Calu3 (cell line): Measurements from ENCODE around the gene RSPH9. TPM values are rescaled to one million over a fixed set of nuclear protein-coding genes. Genes with fewer than 3 reads are reported as not detected.
A peak's percentile ranks its signal among the peaks of the same experiment; 100 is the strongest.

Experiments
- BruUV-seq: library from RNA; stranded (reverse); fragments of 400-500 nt; replicated peaks from 2 replicates; lab custom pipeline; 2021; lab: Mats Ljungman, UMichigan
- CTCF ChIA-PET: fragments of 300-600 bp; sonication (Branson Sonifier 250); formaldehyde crosslinking; loops from one replicate; lab custom pipeline; 2022; ENCODE audit warnings: antibody characterized with exemption; lab: Charles Lee
- DNase-seq: peaks from one replicate; pipeline ENCODE4 v3.0.0; 2022
- H3K27ac Mint-ChIP-seq: one replicate; pipeline ENCODE4 v1.8.0; 2022; ENCODE audit warnings: mixed read lengths; ENCODE audit not compliant: unreplicated experiment
- H3K27me3 Mint-ChIP-seq: one replicate; pipeline ENCODE4 v1.8.0; 2022; ENCODE audit warnings: mixed read lengths; ENCODE audit not compliant: unreplicated experiment
- H3K36me3 Mint-ChIP-seq: one replicate; pipeline ENCODE4 v1.8.0; 2022; ENCODE audit warnings: mild to moderate bottlenecking, moderate library complexity, mixed read lengths; ENCODE audit not compliant: insufficient read depth, unreplicated experiment
- H3K4me1 Mint-ChIP-seq: one replicate; pipeline ENCODE4 v1.8.0; 2022; ENCODE audit warnings: mild to moderate bottlenecking, low read depth, mixed read lengths; ENCODE audit not compliant: unreplicated experiment
- H3K4me3 Mint-ChIP-seq: one replicate; pipeline ENCODE4 v1.8.0; 2022; ENCODE audit warnings: mild to moderate bottlenecking, low read depth, moderate library complexity, mixed read lengths; ENCODE audit not compliant: unreplicated experiment
- H3K9me3 Mint-ChIP-seq: one replicate; pipeline ENCODE4 v1.8.0; 2022; ENCODE audit warnings: low read depth, mixed read lengths; ENCODE audit not compliant: unreplicated experiment
- intact Hi-C: fragments of 100-400 bp; cut with micrococcal nuclease; formaldehyde crosslinking; loops from one replicate; pipeline ENCODE4 v1.10.0; 2022; ENCODE audit not compliant: unreplicated experiment
- total RNA-seq: library from RNA; stranded (reverse); gene quantifications from 2 replicates; pipeline ENCODE4 v1.2.3, GENCODE V29; 2022
- TF ChIP-seq, protein P1 (sequence below): fragments of 200-600 bp; IDR thresholded peaks from one replicate; pipeline ENCODE4 v1.8.0; 2022; ENCODE audit warnings: antibody characterized with exemption; ENCODE audit not compliant: unreplicated experiment

The RSPH9 gene
- total RNA-seq, 1 experiment from 2014 or later: 0.19 TPM

GRCh38 chr6:43625393-43625992 lies 19.3 kb upstream of the RSPH9 start:
- Mint-ChIP-seq H3K27me3 (peaks cover 7% of the 10 kb centered on the region), H3K4me3 (peak overlapping the region; percentile 100), H3K9me3 (no peaks in the 10 kb centered on the region), H3K27ac (peak overlapping the region; percentile 100), H3K36me3 (peaks cover 97% of the 10 kb centered on the region), H3K4me1 (peaks cover 40% of the 10 kb centered on the region)
- intact Hi-C loops: no loop called here
- CTCF ChIA-PET: no interaction called here
- TF ChIP-seq, protein P1, sequence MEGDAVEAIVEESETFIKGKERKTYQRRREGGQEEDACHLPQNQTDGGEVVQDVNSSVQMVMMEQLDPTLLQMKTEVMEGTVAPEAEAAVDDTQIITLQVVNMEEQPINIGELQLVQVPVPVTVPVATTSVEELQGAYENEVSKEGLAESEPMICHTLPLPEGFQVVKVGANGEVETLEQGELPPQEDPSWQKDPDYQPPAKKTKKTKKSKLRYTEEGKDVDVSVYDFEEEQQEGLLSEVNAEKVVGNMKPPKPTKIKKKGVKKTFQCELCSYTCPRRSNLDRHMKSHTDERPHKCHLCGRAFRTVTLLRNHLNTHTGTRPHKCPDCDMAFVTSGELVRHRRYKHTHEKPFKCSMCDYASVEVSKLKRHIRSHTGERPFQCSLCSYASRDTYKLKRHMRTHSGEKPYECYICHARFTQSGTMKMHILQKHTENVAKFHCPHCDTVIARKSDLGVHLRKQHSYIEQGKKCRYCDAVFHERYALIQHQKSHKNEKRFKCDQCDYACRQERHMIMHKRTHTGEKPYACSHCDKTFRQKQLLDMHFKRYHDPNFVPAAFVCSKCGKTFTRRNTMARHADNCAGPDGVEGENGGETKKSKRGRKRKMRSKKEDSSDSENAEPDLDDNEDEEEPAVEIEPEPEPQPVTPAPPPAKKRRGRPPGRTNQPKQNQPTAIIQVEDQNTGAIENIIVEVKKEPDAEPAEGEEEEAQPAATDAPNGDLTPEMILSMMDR: no peak
- no peak for DNase-seq
- no TSS peak for BruUV-seq

DNA sequence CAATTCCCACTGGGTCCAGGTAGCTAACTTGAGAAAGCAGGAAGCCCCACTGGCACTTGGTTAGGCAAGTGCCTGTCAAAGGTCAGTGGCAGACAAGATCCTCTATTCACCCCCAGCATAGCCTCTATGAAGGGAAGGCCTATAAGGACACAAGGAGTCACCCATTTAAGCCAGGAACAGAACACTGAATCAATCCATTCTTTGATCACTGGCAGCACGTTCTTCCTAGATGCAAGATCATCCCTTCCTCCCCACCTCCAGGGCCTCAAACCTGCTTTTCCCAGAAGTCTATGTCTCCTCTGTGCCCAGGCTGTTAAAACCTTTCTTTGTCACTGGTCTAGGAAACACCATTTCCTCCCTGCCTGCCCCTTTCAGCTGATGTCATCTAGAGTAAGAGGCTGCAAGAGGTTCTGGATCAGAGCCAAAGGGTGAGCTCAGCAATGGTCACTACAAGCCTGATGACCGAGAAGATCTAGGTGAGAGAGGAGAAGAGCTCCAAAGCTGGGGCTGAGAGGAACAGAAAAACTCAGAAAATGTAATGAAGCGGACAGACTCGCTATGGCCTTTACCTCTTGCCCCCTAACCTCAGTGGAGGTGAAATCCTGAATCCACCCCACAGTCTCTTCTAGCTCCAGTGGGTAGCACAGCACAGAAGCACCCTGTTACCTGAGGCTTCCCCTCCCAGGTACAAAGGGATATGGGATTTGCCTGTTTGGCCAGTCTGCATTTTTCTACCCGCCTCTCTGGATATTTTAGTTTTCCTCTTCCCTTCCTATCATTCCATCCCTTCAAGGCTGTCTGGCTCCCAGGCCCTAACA lies 17.6 kb upstream of the RSPH9 start:
- Mint-ChIP-seq H3K4me1 (peaks cover 47% of the 10 kb centered on the region), H3K36me3 (peaks cover 83% of the 10 kb centered on the region), H3K27me3 (peaks cover 7% of the 10 kb centered on the region), H3K27ac (peak overlapping the region; percentile 100), H3K9me3 (no peaks in the 10 kb centered on the region), H3K4me3 (peak overlapping the region; percentile 100)
- peak; percentile 90 for DNase-seq
- CTCF ChIA-PET: interaction anchor here (0.5 to 1.5 kb wide), 6 partner anchors 9 to 299 kb away, joined by 3 read pairs; no protein-coding TSS in a partner anchor
- TF ChIP-seq, protein P1: no peak
- BruUV-seq: no TSS peak
- intact Hi-C loops: no loop called here

- intact Hi-C loops: no loop called here
These were observed 16.3 kb upstream of the RSPH9 start for GRCh38 chr6:43628393-43629103.

GRCh38 chr6:43629104-43629504 lies 15.7 kb upstream of the RSPH9 start, which contains the start of gene GTPBP2:
Gene GTPBP2, minus strand, starts transcription at chr6:43629264. Its CDS starts 102 bp downstream, at chr6:43629162.
- H3K4me1 Mint-ChIP-seq: peaks cover 47% of the 10 kb centered on the region
- BruUV-seq: no TSS peak
- CTCF ChIA-PET: interaction anchor here (0.5 to 1.3 kb wide), 16 partner anchors 9 to 450 kb away, joined by 3 to 8 read pairs (median 3); no protein-coding TSS in a partner anchor
- H3K36me3 Mint-ChIP-seq: peaks cover 64% of the 10 kb centered on the region
- peaks cover 7% of the 10 kb centered on the region for H3K27me3 Mint-ChIP-seq
- TF ChIP-seq, protein P1: no peak
- H3K4me3 Mint-ChIP-seq: peak within 1 kb of the TSS; percentile 100
- DNase-seq: peak; percentile 100
- H3K9me3 Mint-ChIP-seq: no peaks in the 10 kb centered on the region
- peak within 1 kb of the TSS; percentile 100 for H3K27ac Mint-ChIP-seq
- intact Hi-C loops: no loop called here

More at GRCh38 chr6:43628393-43629103, 16.3 kb upstream of the RSPH9 start:
- CTCF ChIA-PET: interaction anchor here (0.6 to 1.3 kb wide), 9 partner anchors 8 to 450 kb away, joined by 3 to 8 read pairs (median 3); no protein-coding TSS in a partner anchor
- TSS peak; percentile 28 for BruUV-seq
- Mint-ChIP-seq H3K4me1 (peaks cover 47% of the 10 kb centered on the region), H3K27ac (peak overlapping the region; percentile 100), H3K9me3 (no peaks in the 10 kb centered on the region), H3K36me3 (peaks cover 70% of the 10 kb centered on the region), H3K4me3 (peak overlapping the region; percentile 100), H3K27me3 (peaks cover 7% of the 10 kb centered on the region)
- TF ChIP-seq, protein P1: no peak
- peak; percentile 79 for DNase-seq
